ENCODE results near the gene LCAT.
"Not testable (repeated sequence)": the region's sequence is repeated elsewhere in the genome, so short reads cannot be mapped to it uniquely, and the experiment has no call there.

LCAT gene

GRCh38 chr16:67944690-67945391 is 921 bp upstream of the LCAT start:
- TF ChIP-seq POLR2AphosphoS5 (IDR thresholded peaks at IDR 0.05; ENCODE audit: borderline replicate concordance, low read depth, low read length), result no peak
- TF ChIP-seq EZH2 (IDR thresholded peaks at IDR 0.05), result no peak
- no peak for TF ChIP-seq FOXP2 (optimal IDR thresholded peaks at IDR 0.05; ENCODE audit: control extremely low read depth, extremely low read length, insufficient read depth)
- Histone ChIP-seq H3K36me3 (ENCODE audit: insufficient read depth, low read length) (no peaks in the 10 kb centered on the region), H3K27ac (no peak overlapping the region), H3K9ac (ENCODE audit: insufficient read length) (no peak overlapping the region), H3K9me3 (ENCODE audit: low read depth, low read length) (no peaks in the 10 kb centered on the region), H3K4me3 (no peak overlapping the region)
- DNase-seq (ENCODE audit: low read depth, low spot score), result no peak

- H3K36me3 ChIP-seq (ENCODE audit: insufficient read depth, low read length), result no peaks in the 10 kb centered on the region
- no peak for TF ChIP-seq EZH2 (IDR thresholded peaks at IDR 0.05)
- TF ChIP-seq POLR2AphosphoS5 (IDR thresholded peaks at IDR 0.05; ENCODE audit: borderline replicate concordance, low read depth, low read length), result no peak
- TF ChIP-seq FOXP2 (optimal IDR thresholded peaks at IDR 0.05; ENCODE audit: control extremely low read depth, extremely low read length, insufficient read depth), result no peak
- DNase-seq (ENCODE audit: low read depth, low spot score), result no peak
- H3K4me3 ChIP-seq, result no peak overlapping the region
- no peak overlapping the region for H3K27ac ChIP-seq
- no peak overlapping the region for H3K9ac ChIP-seq (ENCODE audit: insufficient read length)
- no peaks in the 10 kb centered on the region for H3K9me3 ChIP-seq (ENCODE audit: low read depth, low read length)
Observed at GRCh38 chr16:67943256-67943618, 683 bp downstream of the LCAT start.

- Histone ChIP-seq H3K36me3 (ENCODE audit: insufficient read depth, low read length) (no peaks in the 10 kb centered on the region), H3K9ac (ENCODE audit: insufficient read length) (no peak overlapping the region), H3K9me3 (ENCODE audit: low read depth, low read length) (no peaks in the 10 kb centered on the region), H3K4me3 (no peak overlapping the region), H3K27ac (no peak overlapping the region)
- DNase-seq (ENCODE audit: low read depth, low spot score), result no peak
- TF ChIP-seq EZH2 (IDR thresholded peaks at IDR 0.05) (no peak), POLR2AphosphoS5 (IDR thresholded peaks at IDR 0.05; ENCODE audit: borderline replicate concordance, low read depth, low read length) (no peak), FOXP2 (optimal IDR thresholded peaks at IDR 0.05; ENCODE audit: control extremely low read depth, extremely low read length, insufficient read depth) (no peak)
Observed at GRCh38 chr16:67942510-67943255, 1.2 kb downstream of the LCAT start.

- no peak for DNase-seq (ENCODE audit: low read depth, low spot score)
- Histone ChIP-seq H3K9me3 (ENCODE audit: low read depth, low read length) (no peaks in the 10 kb centered on the region), H3K4me3 (no peak overlapping the region), H3K36me3 (ENCODE audit: insufficient read depth, low read length) (no peaks in the 10 kb centered on the region), H3K27ac (no peak overlapping the region), H3K9ac (ENCODE audit: insufficient read length) (no peak overlapping the region)
- TF ChIP-seq EZH2 (IDR thresholded peaks at IDR 0.05) (no peak), POLR2AphosphoS5 (IDR thresholded peaks at IDR 0.05; ENCODE audit: borderline replicate concordance, low read depth, low read length) (no peak), FOXP2 (optimal IDR thresholded peaks at IDR 0.05; ENCODE audit: control extremely low read depth, extremely low read length, insufficient read depth) (no peak)
Observed at GRCh38 chr16:67942200-67942509, 1.8 kb downstream of the LCAT start.

GRCh38 chr16:67941469-67942199 is 2.3 kb downstream of the LCAT start:
- Histone ChIP-seq H3K36me3 (ENCODE audit: insufficient read depth, low read length) (no peaks in the 10 kb centered on the region), H3K27ac (no peak overlapping the region), H3K9me3 (ENCODE audit: low read depth, low read length) (no peaks in the 10 kb centered on the region), H3K9ac (ENCODE audit: insufficient read length) (no peak overlapping the region), H3K4me3 (no peak overlapping the region)
- DNase-seq (ENCODE audit: low read depth, low spot score), result no peak
- TF ChIP-seq EZH2 (IDR thresholded peaks at IDR 0.05) (no peak), FOXP2 (optimal IDR thresholded peaks at IDR 0.05; ENCODE audit: control extremely low read depth, extremely low read length, insufficient read depth) (no peak), POLR2AphosphoS5 (IDR thresholded peaks at IDR 0.05; ENCODE audit: borderline replicate concordance, low read depth, low read length) (no peak)

- H3K9ac ChIP-seq (ENCODE audit: insufficient read length), result no peak overlapping the region
- no peak overlapping the region for H3K4me3 ChIP-seq
- TF ChIP-seq FOXP2 (optimal IDR thresholded peaks at IDR 0.05; ENCODE audit: control extremely low read depth, extremely low read length, insufficient read depth), result no peak
- no peaks in the 10 kb centered on the region for H3K9me3 ChIP-seq (ENCODE audit: low read depth, low read length)
- no peak overlapping the region for H3K27ac ChIP-seq
- no peak for DNase-seq (ENCODE audit: low read depth, low spot score)
- no peaks in the 10 kb centered on the region for H3K36me3 ChIP-seq (ENCODE audit: insufficient read depth, low read length)
Observed at GRCh38 chr16:67940446-67941089, 3.4 kb downstream of the LCAT start.

- TF ChIP-seq EZH2 (IDR thresholded peaks at IDR 0.05) (no peak), FOXP2 (optimal IDR thresholded peaks at IDR 0.05; ENCODE audit: control extremely low read depth, extremely low read length, insufficient read depth) (no peak), POLR2AphosphoS5 (IDR thresholded peaks at IDR 0.05; ENCODE audit: borderline replicate concordance, low read depth, low read length) (no peak)
- H3K9ac ChIP-seq (ENCODE audit: insufficient read length), result no peak overlapping the region
- H3K4me3 ChIP-seq, result no peak overlapping the region
- DNase-seq (ENCODE audit: low read depth, low spot score), result no peak
- H3K9me3 ChIP-seq (ENCODE audit: low read depth, low read length), result no peaks in the 10 kb centered on the region
- H3K27ac ChIP-seq, result no peak overlapping the region
- no peaks in the 10 kb centered on the region for H3K36me3 ChIP-seq (ENCODE audit: insufficient read depth, low read length)
Observed at GRCh38 chr16:67939507-67940445, 4.1 kb downstream of the LCAT start.

- H3K27ac ChIP-seq; H3K9me3 ChIP-seq (ENCODE audit: low read depth, low read length); H3K9ac ChIP-seq (ENCODE audit: insufficient read length); DNase-seq (ENCODE audit: low read depth, low spot score); H3K4me3 ChIP-seq; H3K36me3 ChIP-seq (ENCODE audit: insufficient read depth, low read length): not testable (repeated sequence)
Observed at GRCh38 chr16:67937713-67938112, 6.2 kb downstream of the LCAT start.
